ENCODE results near the gene SPATA6L. TPM values are rescaled to one million over a fixed set of nuclear protein-coding genes. Genes with fewer than 3 reads are reported as not detected.

The SPATA6L gene
- total RNA-seq, 4 donors from 2014 or later, result 14.3 to 21.0 (median 16.9) TPM

GRCh38 chr9:4706971-4707622, 40.8 kb upstream of the SPATA6L start:
- DNase-seq, result no peak
- Histone ChIP-seq H3K9me3 (no peaks in the 10 kb centered on the region), H3K27ac (no peak overlapping the region), H3K36me3 (peaks cover 0 to 16% of the 10 kb centered on the region in 2 donors), H3K4me1 (no peaks in the 10 kb centered on the region), H3K4me3 (replicated peaks in 1 of 3) (no peak overlapping the region), H3K27me3 (no peaks in the 10 kb centered on the region)
- WGBS, 2 donors, result 75 to 87% methylated on average over 4 of the region's 4 CpGs
- intact Hi-C loops (cut with DNase I), result no loop called here
- TF ChIP-seq POLR2A (IDR thresholded peaks at IDR 0.05) (no peak), CTCF (IDR thresholded peaks at IDR 0.05) (no peak)

GRCh38 chr9:4706021-4706420, 39.7 kb upstream of the SPATA6L start:
- Histone ChIP-seq H3K36me3 (peaks cover 0 to 16% of the 10 kb centered on the region in 2 donors), H3K27ac (no peak overlapping the region)
- intact Hi-C loops (cut with DNase I), result no loop called here

GRCh38 chr9:4704129-4704528, 37.8 kb upstream of the SPATA6L start:
- TF ChIP-seq POLR2A (IDR thresholded peaks at IDR 0.05) (no peak), CTCF (IDR thresholded peaks at IDR 0.05) (no peak)
- Histone ChIP-seq H3K27me3 (no peaks in the 10 kb centered on the region), H3K36me3 (peaks cover under 1 to 16% of the 10 kb centered on the region in 2 donors), H3K4me3 (replicated peaks in 1 of 3) (no peak overlapping the region), H3K4me1 (peaks cover 0 to 6% of the 10 kb centered on the region in 2 donors), H3K9me3 (no peaks in the 10 kb centered on the region), H3K27ac (no peak overlapping the region)
- intact Hi-C loops (cut with DNase I), result no loop called here
- WGBS, 2 donors, result 97 to 98% methylated on average over 2 of the region's 2 CpGs
- no peak for DNase-seq

More at GRCh38 chr9:4706021-4706420, 39.7 kb upstream of the SPATA6L start:
- no peak for TF ChIP-seq POLR2A (IDR thresholded peaks at IDR 0.05)
- TF ChIP-seq CTCF (IDR thresholded peaks at IDR 0.05), result no peak
- WGBS, 2 donors, result 70 to 95% methylated on average over 2 of the region's 2 CpGs
- Histone ChIP-seq H3K27me3 (no peaks in the 10 kb centered on the region), H3K4me1 (peaks cover 0 to 5% of the 10 kb centered on the region in 2 donors), H3K4me3 (replicated peaks in 1 of 3) (no peak overlapping the region), H3K9me3 (no peaks in the 10 kb centered on the region)
- no peak for DNase-seq

- H3K4me3 ChIP-seq (replicated peaks in 1 of 3), result no peak overlapping the region
- 22 to 25% methylated on average over 1 of the region's 1 CpG for WGBS, 2 donors
- no peaks in the 10 kb centered on the region for H3K9me3 ChIP-seq
- intact Hi-C loops (cut with DNase I), result no loop called here
- no peak for DNase-seq
- H3K4me1 ChIP-seq, result peaks cover 0 to 6% of the 10 kb centered on the region in 2 donors
- H3K36me3 ChIP-seq, result peaks cover 6 to 26% of the 10 kb centered on the region in 2 donors
- no peak for TF ChIP-seq POLR2A (IDR thresholded peaks at IDR 0.05)
- no peak for TF ChIP-seq CTCF (IDR thresholded peaks at IDR 0.05)
- H3K27ac ChIP-seq, result no peak overlapping the region
- H3K27me3 ChIP-seq, result no peaks in the 10 kb centered on the region
Measured at GRCh38 chr9:4701526-4701925, 35.2 kb upstream of the SPATA6L start.

- TF ChIP-seq CTCF (IDR thresholded peaks at IDR 0.05) (no peak), POLR2A (IDR thresholded peaks at IDR 0.05) (no peak)
- Histone ChIP-seq H3K36me3 (peaks cover 6 to 21% of the 10 kb centered on the region in 2 donors), H3K4me3 (replicated peaks in 1 of 3) (no peak overlapping the region), H3K4me1 (peaks cover 0 to 6% of the 10 kb centered on the region in 2 donors), H3K27me3 (no peaks in the 10 kb centered on the region), H3K9me3 (no peaks in the 10 kb centered on the region), H3K27ac (no peak overlapping the region)
- WGBS, 2 donors, result 93 to 97% methylated on average over 2 of the region's 2 CpGs
- DNase-seq, result no peak
- intact Hi-C loops (cut with DNase I), result no loop called here
Measured at GRCh38 chr9:4700932-4701331, 34.7 kb upstream of the SPATA6L start.

All from thyroid gland (tissue), 4 donors.